Upper lobe of left lung (tissue), 4 donors: ENCODE data around the gene TPCN1.

Source experiments
- POLR2A ChIP-seq, 4 donors: fragments of 450-650 bp; IDR thresholded peaks; one replicate each; pipeline ENCODE4 v1.5.1; 2016 to 2017; ENCODE audit warnings: antibody characterized with exemption in 4 of 4, mild to moderate bottlenecking in 2 of 4
- POLR2AphosphoS5 ChIP-seq, 2 donors: sonication (generic); formaldehyde crosslinking; IDR thresholded peaks; one replicate each; pipeline ENCODE4 v1.5.1; 2017; ENCODE audit warnings: antibody characterized with exemption in 2 of 2

GRCh38 chr12:113257564-113257963 is 36.3 kb downstream of the TPCN1 start:
- no peak for TF ChIP-seq POLR2AphosphoS5 (IDR thresholded peaks at IDR 0.05)
- no peak for TF ChIP-seq POLR2A (IDR thresholded peaks at IDR 0.05)
